A549 treated with CpdA at 1 μM for 4 hours (cell line): ENCODE results near the gene CAVIN2. TPM values are rescaled to one million over a fixed set of nuclear protein-coding genes. Genes with fewer than 3 reads are reported as not detected.

ENCODE experiments used
- total RNA-seq: library from RNA; stranded (reverse); fragments of 200-300 nt; extraction: Qiagen RNA extraction; gene quantifications from 5 replicates; pipeline ENCODE4 v1.2.3, GENCODE V29; 2022; ENCODE audit warnings: low read depth

Gene CAVIN2
- total RNA-seq, result 7.9 to 11.2 TPM (median 9.9 TPM) in 5 replicates

GRCh38 chr2:191846515-191847476, at the start of gene CAVIN2:
Gene CAVIN2, minus strand, starts transcription at chr2:191847088. Its CDS starts 163 bp downstream, at chr2:191846925.

Other genes with a start within 250 kb of the CAVIN2 start
- 11.4 to 14.2 TPM (median 12.4 TPM) in 5 replicates for gene NABP1, start 169.0 kb downstream of the CAVIN2 start, total RNA-seq